HG03064 (cell line): ENCODE results near the gene THSD7A.

Source experiments
- ATAC-seq: cut with Tn5 transposase; IDR thresholded peaks from one replicate; pipeline ENCODE4 v1.9.1; 2021; ENCODE audit warnings: low read depth; ENCODE audit not compliant: unreplicated experiment

The THSD7A gene

DNA sequence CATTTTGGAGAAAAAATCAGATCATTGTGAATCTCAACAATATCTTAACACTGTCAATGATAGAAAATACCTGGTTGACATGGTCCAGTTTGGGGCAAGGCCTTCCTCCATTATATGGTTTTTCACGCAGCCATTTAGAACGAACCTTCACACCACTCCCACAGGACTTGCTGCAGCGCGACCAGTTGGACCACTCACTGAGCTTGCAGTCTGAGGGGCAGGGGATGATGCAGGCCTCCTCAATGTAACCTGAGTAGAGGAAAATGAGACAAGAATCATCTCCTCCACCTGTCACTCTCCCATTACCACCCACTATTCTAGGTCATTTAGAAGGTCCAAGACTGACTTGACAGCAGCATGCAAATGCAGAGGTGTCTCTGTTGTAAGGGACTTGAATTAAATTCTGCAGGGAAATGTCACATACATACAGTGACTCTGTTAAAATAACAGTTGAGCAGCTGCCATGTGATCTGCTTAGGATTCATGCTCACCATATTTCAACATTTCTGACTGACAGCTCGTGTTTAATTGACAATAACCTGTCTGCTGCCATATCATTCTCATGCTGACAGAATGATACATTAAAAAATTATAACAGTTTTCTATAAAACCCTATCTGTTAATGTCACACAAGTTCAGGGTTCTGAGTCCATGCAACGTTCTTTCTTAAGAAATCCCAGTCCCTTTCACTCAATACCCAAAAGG lies 403.0 kb downstream of the THSD7A start:
- ATAC-seq, result no peak

DNA sequence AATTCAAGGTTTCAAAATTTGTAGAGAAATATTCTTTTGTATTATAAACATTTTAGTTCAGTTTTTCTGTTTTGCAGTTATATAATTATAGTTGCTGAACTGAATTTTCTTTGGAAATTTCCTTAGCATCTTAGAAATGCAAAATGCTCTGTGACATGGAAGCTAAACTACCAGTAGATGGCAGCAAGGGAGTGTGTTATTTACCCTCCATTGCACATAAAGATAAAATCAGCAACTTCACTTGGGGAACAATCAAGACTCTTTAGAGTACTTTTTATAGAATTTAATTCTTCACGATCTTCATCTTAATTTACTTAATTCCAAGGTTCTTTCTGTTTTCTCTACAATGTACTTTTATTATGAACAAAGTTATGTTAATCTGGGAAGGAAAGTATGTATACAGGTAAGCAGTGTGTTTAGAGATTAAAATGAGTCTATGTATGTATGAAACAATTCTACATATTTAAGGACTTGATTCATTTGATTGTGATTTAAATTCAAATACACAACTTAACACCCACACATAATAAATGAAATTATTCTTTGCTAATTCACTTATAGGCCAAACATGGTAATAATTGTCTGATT lies 404.2 kb downstream of the THSD7A start:
- ATAC-seq, result no peak

DNA sequence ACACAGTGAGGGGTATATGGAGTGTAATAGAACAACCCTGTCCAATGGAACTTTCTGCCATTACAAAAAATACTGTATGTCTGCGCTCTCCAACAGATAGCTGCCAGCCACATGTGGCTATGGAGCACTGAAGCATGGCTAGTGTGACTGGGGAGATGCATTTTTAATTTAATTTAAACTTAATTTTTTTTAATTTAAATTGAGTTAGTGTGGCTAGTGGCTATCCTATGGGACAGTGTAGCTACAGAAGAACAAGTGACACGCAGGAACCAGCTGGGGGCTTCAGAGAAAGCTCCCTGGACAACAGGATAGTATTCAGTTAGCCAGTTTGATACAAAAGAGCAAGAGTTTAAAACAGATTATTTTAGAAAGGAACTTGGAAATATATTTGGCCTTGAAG lies 408.0 kb downstream of the THSD7A start:
- ATAC-seq, result no peak

DNA sequence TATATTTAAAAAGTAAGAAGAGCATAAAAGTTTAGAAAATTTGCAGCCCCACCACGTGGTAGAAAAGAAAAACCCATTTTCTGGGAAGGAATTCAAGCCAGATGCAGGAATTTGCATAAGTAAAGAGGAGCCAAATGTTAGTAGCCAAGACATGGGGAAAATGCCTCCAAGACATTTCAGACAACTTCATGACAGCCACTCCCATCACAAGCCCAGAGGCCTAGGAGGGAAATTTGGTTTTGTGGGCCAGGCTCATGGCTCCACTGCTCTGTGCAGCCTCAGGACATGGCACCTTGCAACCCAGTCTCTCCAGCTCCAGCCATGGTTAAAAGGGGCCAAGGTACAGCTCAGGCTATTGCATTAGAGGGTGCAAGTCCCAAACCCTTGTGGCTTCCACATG lies 411.9 kb downstream of the THSD7A start:
- ATAC-seq, result no peak

DNA sequence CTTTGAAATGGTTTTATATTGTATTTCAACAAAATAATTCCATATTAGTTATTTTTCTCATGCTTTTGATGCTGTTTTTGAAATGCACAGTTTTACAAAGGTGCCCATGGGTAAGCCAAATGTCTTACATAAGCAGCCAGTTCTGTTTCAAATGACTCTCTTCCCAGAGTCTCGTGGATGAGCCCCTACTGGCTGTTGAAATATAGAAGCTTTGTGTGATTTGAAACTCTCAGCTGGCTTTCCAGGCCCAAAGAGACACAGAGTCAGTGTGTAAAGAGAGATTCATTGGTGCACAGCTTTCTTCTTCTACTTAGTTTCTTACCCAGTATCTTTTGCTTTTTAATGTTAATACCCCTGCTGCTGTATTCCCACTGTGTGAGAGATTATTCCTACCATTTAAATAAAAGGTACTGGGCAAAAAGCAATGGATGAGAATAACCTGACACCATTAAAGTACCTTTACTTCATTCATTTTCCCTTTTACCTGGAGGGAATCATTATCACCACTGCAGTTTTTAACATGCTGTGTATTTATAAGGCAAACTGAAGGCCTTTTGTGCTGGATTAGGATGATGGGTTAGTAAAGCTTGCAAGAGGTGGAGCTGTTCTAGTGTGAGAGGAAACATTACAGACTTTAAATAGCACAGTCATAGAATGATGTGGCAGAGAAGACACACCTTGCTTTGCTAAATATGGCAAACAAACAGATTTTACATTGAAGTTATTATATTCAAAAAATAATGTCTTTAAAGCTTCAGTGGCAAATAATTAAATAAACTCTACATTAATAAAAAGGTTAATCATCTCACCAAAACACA lies 415.1 kb downstream of the THSD7A start:
- no peak for ATAC-seq

DNA sequence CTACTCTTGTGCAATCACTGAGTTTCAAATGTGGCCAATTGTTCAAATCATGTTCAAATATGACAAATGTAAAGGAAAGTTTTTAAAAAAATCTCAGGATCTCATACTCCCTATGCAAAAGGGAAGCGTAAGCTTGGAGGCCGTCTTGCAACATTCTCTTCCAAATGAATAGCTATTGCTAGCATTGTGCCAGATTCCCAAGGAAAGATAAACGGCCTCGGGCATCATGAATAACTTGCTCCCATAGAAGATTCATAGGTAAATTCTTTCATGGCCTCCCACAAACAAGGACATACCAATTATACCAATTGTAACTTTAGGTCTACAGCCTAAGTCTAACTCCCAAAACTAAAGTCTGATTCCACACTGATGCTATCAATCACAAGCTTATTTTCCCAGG lies 416.9 kb downstream of the THSD7A start:
- ATAC-seq, result no peak

DNA sequence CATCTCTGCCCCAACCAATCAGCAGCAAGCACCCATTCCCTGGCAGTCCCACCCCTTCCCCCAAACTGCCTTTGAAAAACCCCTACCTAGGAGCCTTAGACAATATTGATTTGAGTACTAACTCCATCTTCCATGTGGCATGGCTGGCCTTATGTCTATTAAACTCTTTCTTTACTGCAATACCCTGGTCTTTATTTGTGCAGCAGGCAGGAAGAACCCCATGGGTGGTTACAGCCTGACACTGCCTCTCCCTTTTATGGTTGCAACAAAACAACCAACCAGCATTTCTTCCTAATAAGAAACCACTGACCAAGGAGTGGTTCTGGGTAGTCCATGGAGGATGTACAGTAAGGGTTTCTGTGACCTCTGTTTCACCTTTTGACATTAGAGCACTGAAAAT lies 418.1 kb downstream of the THSD7A start:
- no peak for ATAC-seq

DNA sequence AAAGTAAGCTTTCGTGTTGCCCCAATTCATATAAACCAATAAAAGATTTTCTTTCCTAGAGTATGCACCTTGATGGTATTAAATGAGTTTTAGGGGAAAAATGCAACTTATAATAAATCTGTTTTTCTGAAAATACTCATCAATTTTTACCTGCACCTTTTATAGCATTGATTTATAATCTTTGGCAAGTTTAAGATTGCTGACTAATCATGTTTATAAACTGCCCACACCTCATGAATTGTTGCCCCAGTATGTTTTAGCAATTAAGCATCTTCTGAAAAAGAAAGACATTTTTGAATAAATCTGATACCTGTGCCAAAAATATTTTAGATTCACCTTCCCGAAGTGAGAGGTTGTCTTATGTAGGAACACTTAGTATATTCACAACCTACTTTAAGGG lies 420.0 kb downstream of the THSD7A start:
- ATAC-seq, result no peak

DNA sequence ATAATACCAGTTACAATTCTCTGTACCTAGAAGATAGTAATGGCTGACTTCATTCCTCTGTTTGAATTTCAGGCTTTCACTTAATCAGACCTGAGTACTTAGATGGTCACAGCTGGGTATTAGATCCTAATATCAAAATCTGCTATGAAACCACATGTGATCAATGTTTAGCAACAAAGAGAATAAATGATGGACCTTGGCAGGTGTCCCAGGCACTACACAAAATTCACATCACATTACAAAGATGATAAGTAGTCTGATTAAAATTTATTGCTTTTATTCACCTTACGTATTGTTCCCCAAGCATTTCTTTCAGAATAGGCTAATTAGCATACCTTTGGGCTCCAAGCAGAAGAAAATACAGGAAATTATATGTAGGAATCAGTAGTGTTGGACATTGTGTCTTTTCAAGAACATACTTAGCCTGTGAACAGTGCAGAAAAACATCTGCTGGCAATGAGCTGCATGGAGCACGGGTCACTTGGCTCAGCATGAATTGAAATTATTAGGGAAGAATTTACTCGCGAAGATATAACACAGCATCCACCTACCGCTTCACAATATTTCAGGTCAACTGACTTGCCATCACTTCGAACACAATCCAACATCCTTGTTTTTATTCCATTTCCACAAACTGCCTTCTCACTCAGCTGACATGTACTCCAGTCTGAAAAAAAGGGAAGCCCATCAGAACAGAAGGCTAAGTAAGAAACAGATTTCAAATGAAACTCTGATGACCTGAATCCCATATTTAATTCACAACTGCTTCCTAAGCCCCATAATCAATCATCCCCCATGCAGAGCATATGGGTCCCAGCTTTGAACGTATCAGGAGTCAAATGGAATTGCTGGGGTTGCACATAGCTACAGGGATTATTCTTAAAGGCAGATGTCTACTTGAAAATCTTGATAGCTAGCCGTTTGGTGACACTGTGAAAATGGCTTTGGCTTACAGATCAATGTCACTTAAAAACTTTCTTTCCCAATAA lies 421.0 kb downstream of the THSD7A start:
- no peak for ATAC-seq

DNA sequence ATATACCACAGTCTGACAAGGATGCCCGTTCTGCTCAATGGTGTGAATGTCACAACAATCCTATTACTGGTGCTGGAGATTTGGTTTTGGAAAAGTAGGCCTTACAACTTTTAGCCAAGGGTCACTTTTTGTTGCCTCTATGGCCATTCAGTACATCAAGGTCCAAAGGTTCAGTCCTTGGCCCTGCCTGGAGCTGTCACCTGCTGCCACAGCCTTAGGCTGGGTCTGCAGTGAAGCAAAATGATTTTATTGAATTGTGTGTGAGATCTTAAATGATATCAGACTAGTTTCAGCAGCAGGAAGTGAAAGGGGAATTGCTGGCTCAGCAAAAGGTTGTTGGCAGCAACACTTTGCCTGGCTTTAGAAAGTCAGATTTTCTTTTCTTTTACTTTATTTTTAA lies 427.6 kb downstream of the THSD7A start:
- ATAC-seq, result no peak

DNA sequence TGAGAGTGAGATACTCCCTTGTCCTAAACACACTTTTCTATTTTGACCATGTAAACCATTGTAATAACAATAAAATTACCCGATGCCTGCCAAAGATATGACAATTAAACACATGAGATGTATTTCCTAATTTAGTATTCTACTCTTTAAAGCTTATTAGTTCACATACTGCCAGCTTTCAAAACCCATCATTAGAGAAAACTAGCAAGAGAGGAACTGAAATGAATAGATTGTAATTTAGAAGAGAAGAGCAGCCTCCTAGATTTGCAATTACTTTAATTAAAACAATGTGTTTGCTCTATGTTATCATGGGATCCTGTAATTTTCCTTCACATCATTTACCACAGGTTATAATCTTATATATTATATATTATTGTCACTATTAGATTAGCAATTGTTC lies 428.2 kb downstream of the THSD7A start:
- ATAC-seq, result no peak

DNA sequence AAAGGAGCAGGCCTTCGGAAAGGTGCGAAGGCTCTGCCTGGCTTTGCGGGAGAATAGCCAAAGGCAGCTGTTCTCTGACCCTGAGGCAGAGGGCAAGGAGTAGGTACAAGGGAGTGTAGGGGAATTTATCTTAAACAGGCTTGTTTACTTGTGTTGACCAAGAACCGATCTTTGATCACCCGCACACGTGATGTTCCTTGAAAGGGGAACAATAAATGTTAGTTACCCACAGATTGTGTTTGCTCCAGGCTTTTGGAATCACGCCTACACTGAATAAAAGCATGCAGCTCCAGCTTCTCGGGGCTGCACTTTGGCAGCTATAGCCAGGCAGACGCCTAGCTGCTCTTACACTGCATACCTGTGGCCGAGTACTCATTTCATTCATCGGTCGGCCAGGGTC lies 437.6 kb downstream of the THSD7A start:
- ATAC-seq, result no peak

DNA sequence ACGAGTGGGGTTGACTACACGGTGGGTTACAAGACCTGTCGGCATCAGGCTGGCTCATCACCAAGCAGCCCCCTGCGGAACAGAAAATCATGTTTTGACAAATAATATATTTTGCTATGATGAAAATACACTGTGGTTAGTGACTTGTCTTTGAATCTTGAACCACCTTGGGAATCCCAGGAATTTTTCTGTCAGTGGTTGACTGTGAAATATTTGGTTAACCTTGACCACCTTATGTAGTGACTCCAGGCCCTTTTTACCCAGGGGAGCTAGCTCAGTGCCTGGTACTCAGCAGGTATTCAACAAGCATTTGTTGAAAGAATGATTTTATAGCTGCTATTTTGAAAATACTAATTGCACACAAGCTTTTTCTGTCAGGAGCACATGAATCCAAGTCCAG lies 452.4 kb downstream of the THSD7A start:
- ATAC-seq, result no peak

DNA sequence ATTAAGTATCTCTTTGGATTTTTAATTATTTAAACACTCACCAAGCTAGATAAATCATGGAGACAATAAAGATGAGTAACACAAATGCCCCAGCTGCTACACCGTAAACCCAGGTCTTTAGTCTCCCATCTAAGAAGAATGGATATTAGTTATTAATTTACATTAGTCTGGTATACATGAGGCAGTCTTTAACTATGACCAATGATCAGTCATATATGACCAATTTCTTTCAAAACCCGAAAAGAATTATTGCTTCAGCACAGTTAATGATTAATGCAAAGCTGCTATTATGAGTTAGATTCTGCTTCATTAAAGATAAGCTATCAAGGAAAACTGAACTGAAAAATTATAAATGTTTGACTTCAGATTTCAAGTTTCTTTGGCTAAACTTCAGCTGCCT lies 455.5 kb downstream of the THSD7A start:
- ATAC-seq, result no peak

DNA sequence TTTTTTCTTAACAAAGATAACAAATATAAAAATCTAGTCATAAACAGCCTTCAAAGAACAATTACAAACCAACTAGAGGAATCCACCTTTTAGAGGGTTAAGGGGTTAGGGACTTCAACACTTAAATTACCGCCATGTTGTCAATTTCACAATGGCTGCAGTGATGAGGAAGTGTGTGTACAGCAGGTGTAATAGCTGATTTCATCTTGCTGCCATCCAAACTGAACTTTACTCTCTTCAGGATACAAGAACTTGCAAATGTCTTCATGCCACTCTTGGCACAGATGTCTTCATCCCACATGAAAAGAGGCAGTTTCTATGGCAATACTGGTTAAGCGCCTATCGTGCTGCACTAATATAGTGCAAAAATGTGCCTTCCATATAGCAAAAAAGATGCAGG lies 457.4 kb downstream of the THSD7A start:
- ATAC-seq, result no peak

DNA sequence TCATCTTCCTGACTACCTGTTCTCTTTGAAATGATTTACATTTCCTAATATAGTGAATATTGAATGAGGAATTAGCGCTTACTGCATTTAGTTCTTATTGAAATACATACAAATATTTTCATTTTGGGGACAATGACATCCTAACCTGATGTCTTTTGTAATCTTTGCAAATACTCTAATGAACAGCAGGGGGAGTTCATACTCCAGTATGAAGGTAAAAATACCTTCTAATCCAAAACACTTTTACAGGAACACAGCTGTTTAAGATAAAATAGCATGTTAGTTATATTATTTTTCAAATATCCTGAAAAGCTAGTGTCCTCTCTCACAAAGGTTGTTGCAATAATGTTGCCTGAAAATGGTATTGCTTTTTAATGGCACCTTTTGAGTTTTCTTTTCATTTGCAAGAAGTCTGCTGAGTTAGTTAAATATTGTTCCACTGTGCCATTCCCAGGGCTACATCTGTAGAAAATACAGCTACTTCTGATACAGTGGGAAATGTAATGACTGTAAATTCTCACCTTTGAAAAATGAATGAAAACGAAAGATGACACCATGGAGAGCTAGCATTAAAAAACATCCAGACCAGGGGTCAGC lies 458.4 kb downstream of the THSD7A start:
- ATAC-seq, result no peak

DNA sequence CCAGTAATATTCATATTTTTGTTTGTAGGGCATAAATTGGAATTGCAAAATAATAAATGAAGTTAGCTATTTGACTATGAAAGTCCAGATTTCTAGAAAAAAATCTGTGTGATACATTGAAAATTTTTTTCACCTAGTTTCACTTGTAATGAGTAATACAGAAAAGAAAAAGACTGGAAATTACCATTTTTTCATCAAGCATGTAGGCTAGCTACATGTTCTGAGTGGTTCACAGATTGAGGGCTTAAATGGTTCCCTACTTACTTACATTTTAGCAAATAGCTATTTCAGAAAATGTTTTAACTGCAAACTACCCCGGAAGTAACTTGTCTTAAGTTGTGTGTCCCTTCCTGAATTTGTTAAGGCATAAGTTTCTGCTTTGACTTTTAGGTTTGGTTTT lies 462.3 kb downstream of the THSD7A start:
- no peak for ATAC-seq

DNA sequence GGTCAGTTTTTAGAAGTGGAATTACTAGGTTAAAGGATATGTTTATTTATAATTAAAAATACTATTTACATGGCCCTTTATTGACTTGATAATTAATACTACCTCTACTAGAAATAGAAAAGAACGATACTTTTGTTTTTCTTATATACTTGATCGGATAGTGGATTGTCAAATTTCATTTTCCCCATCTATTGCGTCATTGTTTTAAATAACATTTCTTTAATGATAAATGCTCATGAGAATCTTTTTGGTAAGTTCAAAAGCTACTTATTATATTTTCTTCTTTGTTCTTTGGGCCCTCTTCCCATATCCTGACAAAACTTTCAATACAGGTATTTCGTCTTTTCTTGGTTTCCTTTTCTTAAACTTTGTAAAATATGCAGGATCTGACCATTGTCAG lies 465.9 kb downstream of the THSD7A start:
- no peak for ATAC-seq

DNA sequence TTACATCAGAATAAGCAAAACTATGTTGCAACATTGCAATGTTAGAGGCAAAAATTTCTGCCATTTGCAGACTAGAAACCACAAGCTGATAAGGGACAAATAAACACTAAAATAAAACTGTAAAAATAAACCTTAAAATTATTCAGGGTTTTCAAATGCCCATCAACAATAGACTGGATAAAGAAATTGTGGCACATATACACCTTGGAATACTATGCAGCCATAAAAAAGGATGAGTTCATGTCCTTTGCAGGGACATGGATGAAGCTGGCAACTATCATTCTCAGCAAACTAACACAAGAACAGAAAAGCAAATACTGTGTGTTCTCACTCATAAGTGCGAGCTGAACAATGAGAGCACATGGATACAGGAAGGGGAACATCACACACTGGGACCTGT lies 473.4 kb downstream of the THSD7A start:
- ATAC-seq, result no peak

DNA sequence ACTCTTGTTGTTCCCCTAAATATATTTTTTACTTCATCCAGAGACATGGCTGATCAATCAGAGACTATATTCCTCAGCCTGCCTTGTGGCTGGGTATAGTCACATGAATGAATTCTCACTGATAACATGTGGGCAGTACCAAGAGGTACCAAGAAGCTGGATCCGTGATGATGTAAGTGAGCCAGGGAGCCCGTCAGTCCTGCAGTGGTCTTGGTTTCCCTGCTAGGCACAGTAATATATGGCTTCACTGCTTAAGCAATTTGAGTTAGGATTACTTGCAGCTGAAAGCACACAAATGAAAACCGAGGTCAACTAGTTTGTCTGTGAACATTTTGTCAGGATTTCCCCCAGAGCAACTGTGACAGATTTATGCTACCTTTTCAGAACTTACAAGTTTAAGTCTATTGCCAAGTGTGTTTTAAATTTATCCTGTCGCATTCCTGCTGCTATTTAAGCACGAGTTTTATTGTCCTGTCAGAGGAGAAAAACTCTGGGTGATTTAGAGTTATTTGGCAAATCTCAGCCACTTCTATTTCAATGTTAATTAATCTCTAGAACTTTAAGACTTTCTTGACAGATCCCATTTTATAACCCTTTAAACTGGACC lies 476.5 kb downstream of the THSD7A start:
- ATAC-seq, result no peak
